ENCODE measurements around the gene DAGLA.

Gene DAGLA

GRCh38 chr11:61690706-61691379 lies 10.7 kb downstream of the DAGLA start:
- no peak for DNase-seq (ENCODE audit: low read depth in 2 of 3, low spot score in 1 of 3)

- no peak for DNase-seq (ENCODE audit: low read depth in 2 of 3, low spot score in 1 of 3)
Measured at GRCh38 chr11:61691380-61692156, 11.4 kb downstream of the DAGLA start.

GRCh38 chr11:61693922-61694601 lies 13.9 kb downstream of the DAGLA start:
- no peak for DNase-seq (ENCODE audit: low read depth in 2 of 3, low spot score in 1 of 3)

DNA sequence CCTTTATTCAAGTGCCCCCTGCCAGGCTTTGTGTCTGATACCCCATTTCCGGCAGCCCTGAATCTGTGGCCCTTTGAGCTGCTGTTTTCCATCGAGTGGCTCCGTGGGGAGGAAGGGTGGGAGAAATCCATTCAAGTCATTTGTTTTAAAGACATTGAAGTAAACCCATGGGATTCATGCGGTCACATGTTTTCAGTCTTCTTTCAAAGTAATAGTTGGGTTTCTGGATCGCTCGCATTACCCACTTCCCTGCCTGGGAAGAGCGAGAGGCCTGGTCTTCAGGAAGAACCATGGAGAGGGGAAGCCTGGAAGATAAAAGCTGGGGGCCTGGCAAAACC lies 14.4 kb downstream of the DAGLA start:
- no peak for DNase-seq (ENCODE audit: low read depth in 2 of 3, low spot score in 1 of 3)

GRCh38 chr11:61694946-61695706 lies 14.9 kb downstream of the DAGLA start:
- DNase-seq (ENCODE audit: low read depth in 2 of 3, low spot score in 1 of 3) = no peak

GRCh38 chr11:61695917-61696316 lies 15.7 kb downstream of the DAGLA start:
- peak; percentile 85 to 90 (median 87) for DNase-seq (ENCODE audit: low read depth in 2 of 3, low spot score in 1 of 3)

DNA sequence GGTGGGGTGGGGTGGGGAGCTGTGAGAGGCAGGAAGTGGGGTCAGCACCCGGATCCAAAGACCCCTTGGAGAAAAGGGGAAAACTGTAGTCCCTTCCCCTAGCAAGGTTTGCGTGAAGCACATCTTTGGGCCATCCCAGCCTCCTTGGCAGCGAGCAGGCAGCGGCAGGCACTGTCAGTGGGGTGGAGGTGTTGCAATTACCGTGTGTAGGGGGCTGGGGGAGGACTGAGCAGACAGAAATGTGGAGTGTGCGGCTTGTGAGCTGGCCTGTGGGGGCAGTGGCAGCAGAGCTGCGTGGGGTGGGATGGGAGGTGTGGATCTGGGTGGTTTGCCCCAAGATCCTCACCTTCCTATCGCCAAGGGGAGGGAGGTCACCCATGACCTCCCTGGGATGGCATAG lies 16.4 kb downstream of the DAGLA start:
- DNase-seq (ENCODE audit: low read depth in 2 of 3, low spot score in 1 of 3) = no peak

DNA sequence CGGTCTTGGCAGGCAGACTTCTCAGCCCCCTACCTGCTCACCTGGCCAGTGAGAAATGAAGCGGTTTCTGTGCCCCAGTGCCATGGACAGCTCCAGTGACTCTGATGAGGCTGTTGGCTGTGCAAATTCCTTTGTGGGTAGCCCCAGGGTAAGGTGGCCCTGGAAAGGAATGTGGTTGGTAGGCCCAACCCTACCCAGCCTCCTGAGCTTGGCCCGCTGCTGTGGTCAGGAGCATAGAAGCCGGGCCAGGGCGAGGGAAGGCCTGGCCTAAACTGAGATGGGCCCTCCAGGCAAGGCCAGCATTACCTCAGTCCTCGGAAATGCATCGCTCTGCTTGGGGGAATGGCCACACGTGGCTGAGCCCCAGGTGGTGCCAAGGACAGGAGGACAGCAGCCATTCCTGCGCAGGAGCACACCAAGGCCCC lies 16.9 kb downstream of the DAGLA start:
- DNase-seq (ENCODE audit: low read depth in 2 of 3, low spot score in 1 of 3) = no peak

DNA sequence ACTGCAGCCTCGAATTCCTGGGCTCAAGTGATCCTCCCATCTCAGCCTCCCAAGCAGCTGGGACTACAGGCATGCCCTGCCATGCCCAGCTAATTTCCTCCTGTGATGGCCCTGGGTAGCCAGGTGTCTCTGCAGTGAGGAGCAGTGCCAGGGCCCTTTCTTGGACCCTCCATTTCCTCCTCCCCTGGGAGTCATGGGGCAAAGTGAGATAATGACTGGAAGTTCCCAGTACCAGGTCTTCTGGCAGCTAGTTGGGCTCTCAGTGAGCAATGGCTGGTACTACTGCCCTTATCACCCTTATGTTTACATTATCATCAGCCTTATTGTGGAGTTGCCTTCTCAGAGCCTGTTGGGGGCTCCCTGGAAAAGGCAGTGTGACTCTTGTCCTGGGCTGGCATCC lies 17.6 kb downstream of the DAGLA start:
- DNase-seq (ENCODE audit: low read depth in 2 of 3, low spot score in 1 of 3) = no peak

- DNase-seq (ENCODE audit: low read depth in 2 of 3, low spot score in 1 of 3) = no peak
Measured at GRCh38 chr11:61698173-61698948, 18.2 kb downstream of the DAGLA start.

DNA sequence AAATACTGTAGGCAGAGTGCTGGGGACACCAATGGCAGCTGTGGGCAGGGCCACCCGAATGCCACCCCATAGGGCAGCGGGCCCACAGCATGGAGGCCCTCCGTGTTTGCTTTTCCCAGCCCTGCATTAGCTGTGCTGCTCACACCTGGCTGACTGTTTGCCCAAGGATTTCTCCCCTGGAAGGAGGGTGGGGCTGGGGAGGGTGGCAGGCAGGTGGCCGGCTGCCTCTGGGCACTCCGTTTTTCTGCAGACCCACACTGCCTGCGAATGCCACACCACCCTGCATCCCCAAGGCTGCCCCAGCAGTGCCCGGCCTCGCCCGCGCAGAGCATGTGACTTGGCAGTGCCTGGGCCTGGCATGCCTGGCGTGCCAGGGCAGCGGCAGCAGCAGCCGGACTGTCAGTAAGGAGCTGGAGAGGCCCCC lies 19.6 kb downstream of the DAGLA start:
- DNase-seq (ENCODE audit: low read depth in 2 of 3, low spot score in 1 of 3) = no peak

- DNase-seq (ENCODE audit: low read depth in 2 of 3, low spot score in 1 of 3) = no peak
Measured at GRCh38 chr11:61700212-61700611, 20.0 kb downstream of the DAGLA start.

- DNase-seq (ENCODE audit: low read depth in 2 of 3, low spot score in 1 of 3) = no peak
Measured at GRCh38 chr11:61700720-61701119, 20.5 kb downstream of the DAGLA start.

- no peak for DNase-seq (ENCODE audit: low read depth in 2 of 3, low spot score in 1 of 3)
Measured at GRCh38 chr11:61701242-61701886, 21.2 kb downstream of the DAGLA start.

- DNase-seq (ENCODE audit: low read depth in 2 of 3, low spot score in 1 of 3) = no peak
Measured at GRCh38 chr11:61702701-61703312, 22.6 kb downstream of the DAGLA start.

GRCh38 chr11:61704838-61705237 lies 24.6 kb downstream of the DAGLA start:
- no peak for DNase-seq (ENCODE audit: low read depth in 2 of 3, low spot score in 1 of 3)

DNA sequence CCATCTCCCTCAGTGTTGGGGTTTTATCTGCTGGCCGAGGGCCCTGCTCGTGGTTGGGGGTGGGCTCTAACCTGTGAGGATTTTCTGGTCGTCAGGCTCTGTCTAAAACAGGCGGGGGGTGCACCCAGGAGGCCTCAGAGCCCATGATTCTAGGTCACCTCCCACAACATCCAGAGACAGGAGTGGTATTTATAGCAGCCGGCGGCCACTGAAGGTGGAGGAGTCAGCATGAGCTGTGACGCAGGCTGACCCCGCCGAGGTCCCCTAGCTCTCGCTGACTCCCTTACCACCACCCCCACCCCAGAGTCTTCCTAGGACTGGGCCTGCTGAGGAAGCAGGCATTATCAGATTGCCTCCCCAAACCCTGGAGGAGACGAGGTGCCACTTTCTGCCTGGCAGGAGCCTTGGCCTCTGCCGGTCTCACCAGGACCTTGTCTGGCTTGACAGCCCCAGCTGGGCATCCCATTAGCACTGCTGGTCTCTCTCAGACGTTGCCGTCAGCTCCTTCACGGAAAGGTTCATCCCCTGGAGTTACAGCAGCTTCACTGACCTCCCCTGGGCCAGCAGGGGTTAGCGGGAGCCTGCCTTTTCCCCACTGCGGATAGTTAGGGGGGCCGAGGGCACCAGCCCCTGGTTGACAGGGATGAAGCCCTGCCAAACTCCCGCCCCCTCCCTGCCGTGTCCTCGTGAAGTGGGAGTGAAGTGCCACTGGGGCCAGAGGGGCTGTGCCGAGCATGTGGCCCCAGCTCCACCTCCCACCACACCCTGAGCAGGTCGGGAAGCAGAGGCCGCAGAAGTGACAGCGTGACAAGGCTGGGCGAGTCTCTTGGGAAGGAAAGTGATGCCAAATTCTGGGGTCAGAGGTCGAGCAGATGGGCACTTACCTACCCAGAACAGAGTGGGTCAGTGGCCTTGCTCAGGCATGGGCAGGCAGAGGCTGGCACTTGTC lies 26.5 kb downstream of the DAGLA start:
- no peak for DNase-seq (ENCODE audit: low read depth in 2 of 3, low spot score in 1 of 3)

GRCh38 chr11:61707574-61707973 lies 27.4 kb downstream of the DAGLA start:
- DNase-seq (ENCODE audit: low read depth in 2 of 3, low spot score in 1 of 3) = no peak

DNA sequence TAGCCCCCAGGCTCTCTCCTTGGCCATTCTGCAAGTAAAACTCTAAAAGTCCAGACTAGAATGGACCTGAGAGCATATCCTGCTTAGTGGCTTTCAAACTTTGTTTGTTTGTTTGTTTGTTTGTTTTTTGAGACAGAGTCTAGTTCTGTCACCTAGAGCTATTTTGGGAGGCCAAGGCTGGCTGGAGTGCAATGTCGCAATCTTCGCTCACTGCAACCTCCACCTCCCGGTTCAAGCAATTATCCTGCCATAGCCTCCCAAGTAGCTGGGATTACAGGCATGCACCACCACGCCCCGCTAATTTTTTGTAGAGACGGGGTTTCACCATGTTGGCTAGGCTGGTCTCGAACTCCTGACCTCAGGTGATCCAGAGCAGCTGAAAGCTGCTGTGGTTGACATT lies 28.9 kb downstream of the DAGLA start:
- no peak for DNase-seq (ENCODE audit: low read depth in 2 of 3, low spot score in 1 of 3)
